Thoracic aorta (tissue), 2 donors: ENCODE data around the gene COL2A1. TPM values are rescaled to one million over a fixed set of nuclear protein-coding genes. Genes with fewer than 3 reads are reported as not detected.

ENCODE experiments used
- ATAC-seq: fragments of 150-250 bp; one replicate; pipeline ENCODE4 v1.8.0; 2017; ENCODE audit warnings: low read depth; ENCODE audit not compliant: insufficient number of reproducible peaks, low FRiP score
- DNase-seq: peaks from one replicate; pipeline ENCODE4 v3.0.0-alpha.2; 2020; ENCODE audit warnings: low spot score
- H3K27ac ChIP-seq, 2 donors: fragments of 200-600 bp; sonication (generic); 1 replicate in 1 of 2; 2 replicates in 1 of 2; pipeline ENCODE4 v1.5.1; 2016; ENCODE audit warnings: mild to moderate bottlenecking in 2 of 2, moderate library complexity in 2 of 2
- H3K27me3 ChIP-seq: fragments of 200-600 bp; sonication (generic); replicated peaks from 2 replicates; pipeline ENCODE4 v1.6.0; 2016; ENCODE audit warnings: mild to moderate bottlenecking; ENCODE audit not compliant: insufficient read depth
- H3K36me3 ChIP-seq: fragments of 200-600 bp; sonication (generic); one replicate; pipeline ENCODE4 v1.5.1; 2016
- H3K4me1 ChIP-seq, 2 donors: fragments of 200-600 bp; sonication (generic); 1 replicate in 1 of 2; 2 replicates in 1 of 2; pipeline versions ENCODE4 v1.5.1 to v1.6.0; 2016; ENCODE audit warnings: low read depth in 2 of 2, mild to moderate bottlenecking in 1 of 2; ENCODE audit not compliant: control insufficient read depth in 1 of 2
- H3K4me3 ChIP-seq: fragments of 200-600 bp; sonication (generic); 2 replicates; pipeline ENCODE4 v1.5.1; 2016; ENCODE audit warnings: mild to moderate bottlenecking
- H3K9me3 ChIP-seq: fragments of 200-600 bp; sonication (generic); 2 replicates; pipeline ENCODE4 v1.5.1; 2016
- CTCF ChIP-seq: fragments of 200-600 bp; sonication (generic); IDR thresholded peaks from one replicate; pipeline ENCODE4 v1.5.1; 2019; ENCODE audit warnings: antibody characterized with exemption
- total RNA-seq, 2 donors: library from RNA; depleted of rRNA; stranded (reverse); fragments of >200 nt; gene quantifications; one replicate each; pipeline versions ENCODE4 v1.1.0 to v1.2.3, GENCODE V29; 2016

Gene COL2A1
- total RNA-seq, 2 donors from 2014 or later: 0.14 TPM; not detected in 1

- DNase-seq: no peak
- no peak for TF ChIP-seq CTCF
- Histone ChIP-seq H3K27me3 (no peaks in the 10 kb centered on the region), H3K9me3 (no peaks in the 10 kb centered on the region), H3K4me1 (no peaks in the 10 kb centered on the region), H3K36me3 (no peaks in the 10 kb centered on the region), H3K27ac (no peak overlapping the region), H3K4me3 (no peak overlapping the region)
- ATAC-seq: no peak
Measured at GRCh38 chr12:48016373-48017020, 12.2 kb upstream of the COL2A1 start.

DNA sequence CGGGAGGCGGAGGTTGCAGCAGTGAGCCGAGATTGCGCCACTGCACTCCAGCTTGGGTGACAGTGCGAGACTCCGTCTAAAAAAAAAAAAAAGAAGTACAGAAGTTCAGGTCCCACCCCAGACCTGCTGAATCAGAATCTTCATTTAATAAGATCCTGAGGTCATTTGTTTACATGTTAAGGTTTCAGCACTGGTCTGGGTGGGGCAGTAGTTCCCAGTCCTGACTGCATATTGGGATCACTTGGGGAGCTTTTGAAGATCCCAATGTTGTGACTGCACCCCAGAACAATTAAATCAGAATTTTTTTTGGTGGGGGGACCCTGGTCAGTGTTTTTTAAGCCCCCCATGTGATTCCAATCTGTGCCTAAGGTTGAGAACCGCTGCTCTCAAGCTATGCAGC lies 11.7 kb upstream of the COL2A1 start:
- Histone ChIP-seq H3K4me1 (no peaks in the 10 kb centered on the region), H3K27me3 (no peaks in the 10 kb centered on the region), H3K9me3 (no peaks in the 10 kb centered on the region), H3K4me3 (no peak overlapping the region), H3K27ac (no peak overlapping the region), H3K36me3 (no peaks in the 10 kb centered on the region)
- no peak for TF ChIP-seq CTCF
- DNase-seq (no peak), ATAC-seq (no peak)

DNA sequence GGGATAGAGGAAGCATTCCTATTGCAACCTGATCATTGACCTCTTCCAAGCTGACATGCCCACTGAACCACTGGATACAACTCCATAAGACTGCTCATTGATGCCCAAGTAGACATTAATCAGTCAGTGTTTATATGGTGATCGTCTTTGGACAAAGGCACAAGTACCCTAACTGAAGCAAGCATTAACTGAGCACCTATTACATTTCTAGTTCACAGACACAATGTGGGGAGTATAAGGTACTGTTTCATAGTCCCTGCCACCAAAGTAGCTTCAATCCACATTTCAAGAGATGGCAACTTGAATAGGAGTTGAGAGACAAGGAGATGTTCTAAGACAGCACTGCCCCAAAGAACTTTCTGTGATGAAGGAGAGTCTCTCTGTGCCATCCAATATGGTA lies 10.9 kb upstream of the COL2A1 start:
- Histone ChIP-seq H3K9me3 (no peaks in the 10 kb centered on the region), H3K4me3 (no peak overlapping the region), H3K36me3 (no peaks in the 10 kb centered on the region), H3K4me1 (no peaks in the 10 kb centered on the region), H3K27ac (no peak overlapping the region), H3K27me3 (no peaks in the 10 kb centered on the region)
- no peak for TF ChIP-seq CTCF
- no peak for DNase-seq
- no peak for ATAC-seq

DNA sequence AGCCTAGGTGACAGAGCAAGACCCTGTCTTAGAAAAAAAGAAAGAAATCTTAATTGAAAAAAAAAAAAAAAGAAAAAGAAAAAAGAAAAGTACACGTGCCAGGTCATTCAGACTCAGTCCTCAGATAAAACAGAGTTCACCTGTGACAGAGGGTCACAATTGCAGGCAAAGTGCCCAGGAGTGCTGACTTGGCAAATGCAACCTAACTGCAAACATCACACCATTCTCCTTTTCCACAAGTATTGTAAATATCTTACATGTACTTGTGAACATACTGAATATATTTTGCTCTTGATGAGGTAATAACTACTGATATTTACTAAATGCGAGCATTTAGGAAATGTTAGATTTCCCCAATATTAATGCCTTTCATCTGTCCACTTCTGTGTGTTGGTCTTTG lies 9.0 kb upstream of the COL2A1 start:
- no peak for DNase-seq
- Histone ChIP-seq H3K4me3 (no peak overlapping the region), H3K4me1 (no peaks in the 10 kb centered on the region), H3K27me3 (no peaks in the 10 kb centered on the region), H3K36me3 (no peaks in the 10 kb centered on the region), H3K9me3 (no peaks in the 10 kb centered on the region), H3K27ac (no peak overlapping the region)
- no peak for ATAC-seq
- TF ChIP-seq CTCF: no peak

GRCh38 chr12:48012070-48012469 lies 7.8 kb upstream of the COL2A1 start:
- H3K4me3 ChIP-seq: no peak overlapping the region
- H3K4me1 ChIP-seq: no peaks in the 10 kb centered on the region
- ATAC-seq (no peak), DNase-seq (no peak)
- TF ChIP-seq CTCF: no peak
- no peaks in the 10 kb centered on the region for H3K36me3 ChIP-seq
- H3K27me3 ChIP-seq: peaks cover 2% of the 10 kb centered on the region
- no peak overlapping the region for H3K27ac ChIP-seq
- H3K9me3 ChIP-seq: no peaks in the 10 kb centered on the region
